Cardiac septum (tissue), 1 donor: ENCODE measurements around the gene FREY1. TPM values are rescaled to one million over a fixed set of nuclear protein-coding genes. Genes with fewer than 3 reads are reported as not detected.
A peak's percentile ranks its signal among the peaks of the same experiment; 100 is the strongest.

Source experiments
- DNase-seq: peaks from one replicate; pipeline ENCODE4 v3.0.0-alpha.2; 2020; ENCODE audit warnings: low spot score
- intact Hi-C: fragments of 100-400 bp; cut with DNase I; formaldehyde crosslinking; loops from one replicate; pipeline ENCODE4 v1.14.0; 2022
- total RNA-seq: library from RNA; stranded (reverse); fragmentation: NEBNext Ultra II Directional; extraction: Animal tissue kit (Norgen Biotek cat#: 25700); gene quantifications from one replicate; pipeline ENCODE4 v1.2.1, GENCODE V29; 2021
- donor health status: DM: no; HTN: no; CAD: no.

Gene FREY1
- total RNA-seq, 1 donor from 2014 or later: 0.54 TPM

DNA sequence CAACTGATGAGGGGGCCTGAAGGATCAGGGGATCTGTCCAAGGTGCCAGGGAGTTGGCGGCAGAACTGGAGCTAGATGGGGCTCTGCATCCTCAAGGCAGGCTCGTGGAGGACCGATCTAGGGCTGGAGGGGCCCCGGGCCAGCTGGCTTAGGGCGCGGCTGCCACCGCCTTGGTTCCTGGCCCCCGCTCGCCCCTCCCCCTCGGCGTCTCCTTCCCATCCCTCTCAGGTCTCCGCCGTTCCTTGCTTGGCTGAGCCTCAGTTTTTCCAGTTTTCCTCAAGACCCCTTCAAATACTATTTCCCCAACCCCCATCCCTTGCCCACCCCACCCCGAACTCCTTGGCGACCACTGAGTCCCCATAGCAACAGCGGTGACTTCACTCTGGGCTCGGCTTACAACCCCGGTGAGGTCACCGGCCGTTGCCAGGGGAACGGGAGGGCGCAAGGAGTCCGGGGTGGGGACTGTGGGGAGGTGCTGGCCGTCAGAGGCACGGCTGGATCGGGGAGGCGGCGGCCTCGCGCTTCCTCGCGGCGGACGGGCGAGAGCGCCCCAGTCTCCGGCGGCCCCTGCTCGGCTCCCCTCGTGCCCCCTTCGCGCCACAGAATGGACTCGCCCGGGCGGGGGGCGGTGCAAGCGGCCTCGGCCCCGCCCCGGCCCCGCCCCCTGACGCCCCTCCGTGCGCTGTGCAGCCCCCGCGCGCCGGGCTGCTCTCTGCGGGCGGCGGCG is 7.5 kb downstream of the FREY1 start:
- DNase-seq: peak; percentile 82
- intact Hi-C loops: no loop called here

DNA sequence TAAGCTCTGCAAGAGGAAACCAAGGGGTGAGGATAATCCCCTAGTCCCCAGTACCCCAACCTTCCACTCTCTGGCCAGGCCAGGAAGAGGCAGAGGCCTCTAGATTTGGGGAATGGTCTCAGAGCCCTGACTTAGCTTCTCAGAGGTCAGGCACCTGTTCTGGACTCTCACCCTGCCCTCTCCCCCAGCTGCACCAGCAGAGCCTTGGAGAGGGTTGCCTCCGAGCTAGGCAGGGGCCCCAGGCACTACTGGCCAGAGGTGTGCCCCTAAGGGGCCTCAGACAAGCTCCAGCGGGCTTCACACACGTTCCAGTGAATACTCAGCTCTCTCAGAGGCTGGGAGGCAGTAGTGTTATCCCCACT is 8.0 kb downstream of the FREY1 start:
- intact Hi-C loops: no loop called here
- DNase-seq: no peak

- intact Hi-C loops: no loop called here
- DNase-seq: no peak
These were observed 9.5 kb downstream of the FREY1 start for GRCh38 chr11:45897556-45897955.

GRCh38 chr11:45896422-45896984 is 10.6 kb downstream of the FREY1 start:
- DNase-seq: no peak
- intact Hi-C loops: no loop called here

DNA sequence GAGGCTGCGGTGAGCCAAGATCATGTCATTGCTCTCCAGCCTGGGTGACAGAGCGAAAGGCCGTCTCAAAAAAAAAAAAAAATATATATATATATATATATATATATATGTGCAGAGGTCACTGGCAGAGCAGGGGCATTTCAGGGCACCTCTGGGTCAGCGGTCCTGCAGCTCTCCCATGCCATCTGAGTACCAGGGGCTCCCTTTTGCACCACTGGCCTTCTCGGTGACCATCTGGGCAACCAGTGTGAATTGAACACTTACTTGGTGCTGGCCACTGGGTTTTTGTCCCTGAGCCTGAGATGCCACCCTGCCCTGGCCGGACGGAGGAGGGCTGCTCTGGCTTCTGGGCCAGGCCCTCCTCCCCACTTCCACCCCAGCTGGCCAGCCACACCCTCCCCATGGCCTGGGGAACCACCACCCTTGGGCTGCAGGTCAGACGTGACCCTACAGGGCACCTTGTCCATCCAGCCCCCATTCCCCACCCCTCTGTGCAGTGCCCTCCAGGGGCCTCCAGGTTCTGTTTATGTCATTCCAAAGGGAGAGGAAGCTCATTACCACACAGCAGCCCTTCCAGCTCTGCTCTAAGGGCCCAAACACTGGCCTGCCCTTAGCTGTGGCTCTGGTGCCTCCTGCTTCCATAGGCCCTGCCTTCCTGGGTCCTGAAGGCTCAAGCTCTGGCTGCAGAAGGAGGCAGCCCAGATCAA is 11.4 kb downstream of the FREY1 start:
- intact Hi-C loops: no loop called here
- no peak for DNase-seq

DNA sequence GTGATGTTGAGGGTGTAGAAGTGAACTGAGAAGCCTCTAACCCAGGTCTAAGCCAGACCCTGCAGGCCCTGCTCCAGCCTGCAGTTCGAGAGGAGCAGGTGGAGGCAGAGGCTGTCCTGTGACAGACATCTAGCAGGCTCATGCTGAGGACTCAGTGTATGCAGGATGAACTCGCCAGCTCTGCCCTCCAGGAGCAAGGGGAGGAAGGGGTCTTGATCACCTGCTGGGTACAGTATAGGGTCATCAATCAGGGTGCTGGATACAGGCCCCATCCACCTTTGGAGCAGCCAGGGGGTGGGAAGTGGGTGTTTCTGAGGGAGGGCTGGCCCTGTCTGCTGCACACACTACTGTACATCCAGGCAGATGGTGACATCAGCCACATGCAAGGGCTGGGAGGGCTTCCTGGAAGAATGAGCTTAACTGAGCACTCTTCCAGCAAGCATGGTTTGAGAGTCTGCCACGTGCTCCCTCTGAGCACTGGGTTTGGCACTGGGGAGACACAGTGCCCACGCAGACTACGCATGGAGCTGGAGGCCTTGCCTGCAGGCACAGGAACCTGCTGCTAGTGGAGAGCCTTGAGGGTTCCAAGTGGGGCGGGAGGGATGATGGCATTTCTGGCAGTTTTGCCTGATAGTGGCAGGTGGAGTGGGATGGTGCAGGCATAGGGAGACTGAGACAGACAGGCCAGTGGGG is 12.4 kb downstream of the FREY1 start:
- intact Hi-C loops: no loop called here
- DNase-seq: no peak

- intact Hi-C loops: no loop called here
- no peak for DNase-seq
These were observed 14.2 kb downstream of the FREY1 start for GRCh38 chr11:45892856-45893255.

DNA sequence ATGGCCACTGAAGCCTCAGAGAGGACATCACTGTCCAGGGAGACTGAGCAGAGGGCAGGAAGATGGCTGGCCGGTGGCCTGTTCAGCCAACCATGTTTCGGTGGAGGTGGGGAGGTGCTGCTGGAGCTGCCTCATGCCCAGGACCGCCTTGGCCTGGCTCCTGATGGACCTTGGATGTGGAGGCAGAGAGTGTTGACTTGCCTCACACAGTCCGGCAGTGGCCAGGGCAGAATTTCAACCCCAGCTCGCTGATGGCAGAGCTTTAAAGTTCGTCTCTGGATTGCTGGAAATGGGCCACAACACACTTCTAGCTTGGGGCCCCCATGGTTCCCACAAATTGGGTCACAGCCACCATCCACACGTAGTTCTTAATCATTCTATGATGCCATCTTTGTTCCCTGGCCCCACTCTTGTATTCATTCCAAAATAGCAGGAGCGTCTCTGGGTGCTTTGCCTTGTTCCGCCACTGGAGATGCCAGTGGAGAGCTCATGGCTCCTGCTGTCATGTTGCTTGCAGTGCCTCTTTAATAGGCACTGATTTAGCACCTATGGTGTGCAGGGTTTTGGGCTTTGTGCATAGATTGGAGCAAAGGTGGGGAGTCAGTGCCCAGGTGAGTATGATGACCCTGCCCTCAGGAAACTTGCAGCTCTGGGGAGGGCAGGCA is 16.1 kb downstream of the FREY1 start:
- DNase-seq: no peak
- intact Hi-C loops: no loop called here

- DNase-seq: no peak
- intact Hi-C loops: no loop called here
These were observed 17.1 kb downstream of the FREY1 start for GRCh38 chr11:45889966-45890365.

DNA sequence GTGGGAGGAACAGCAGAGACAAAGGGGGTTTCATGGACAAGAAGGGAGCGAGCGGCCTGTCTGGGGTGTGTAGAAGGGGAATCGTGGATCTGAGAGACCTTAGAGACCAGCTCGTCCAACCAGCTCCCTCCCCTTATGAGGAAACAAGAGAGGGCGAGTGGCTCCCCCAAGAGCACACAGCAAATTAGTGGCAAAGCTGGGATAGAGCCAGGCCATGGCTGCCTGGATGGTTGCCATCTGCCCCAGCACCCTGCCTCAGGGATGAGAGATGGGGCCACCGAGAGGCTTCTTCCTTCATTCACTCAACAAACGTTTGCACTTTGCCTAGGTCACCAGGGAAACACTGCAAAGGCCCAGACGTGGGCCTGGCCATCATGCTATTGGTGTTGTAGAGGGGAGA is 17.5 kb downstream of the FREY1 start:
- no peak for DNase-seq
- intact Hi-C loops: no loop called here

DNA sequence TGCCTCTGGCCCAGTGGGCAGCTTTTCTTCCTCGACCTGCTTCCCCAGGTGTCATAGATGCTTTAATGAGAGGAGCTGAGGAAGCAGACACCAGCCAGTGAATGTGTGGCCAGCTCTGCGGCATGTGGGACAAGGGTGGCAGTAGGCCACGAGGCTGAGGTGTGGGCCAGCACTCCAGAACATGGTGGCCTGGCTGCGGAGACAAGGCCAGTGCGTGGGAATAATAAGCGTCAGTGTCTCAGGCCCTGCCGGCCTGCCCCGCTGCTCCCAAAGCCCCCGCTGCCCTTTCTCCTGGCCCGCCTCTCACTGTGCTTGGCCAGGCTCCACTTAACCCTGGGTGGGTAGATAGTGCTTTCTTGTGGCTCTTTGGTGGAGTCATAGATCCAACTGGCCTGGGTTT is 19.5 kb downstream of the FREY1 start:
- no peak for DNase-seq
- intact Hi-C loops: no loop called here

- intact Hi-C loops: no loop called here
- DNase-seq: no peak
These were observed 20.1 kb downstream of the FREY1 start for GRCh38 chr11:45886816-45887520.

DNA sequence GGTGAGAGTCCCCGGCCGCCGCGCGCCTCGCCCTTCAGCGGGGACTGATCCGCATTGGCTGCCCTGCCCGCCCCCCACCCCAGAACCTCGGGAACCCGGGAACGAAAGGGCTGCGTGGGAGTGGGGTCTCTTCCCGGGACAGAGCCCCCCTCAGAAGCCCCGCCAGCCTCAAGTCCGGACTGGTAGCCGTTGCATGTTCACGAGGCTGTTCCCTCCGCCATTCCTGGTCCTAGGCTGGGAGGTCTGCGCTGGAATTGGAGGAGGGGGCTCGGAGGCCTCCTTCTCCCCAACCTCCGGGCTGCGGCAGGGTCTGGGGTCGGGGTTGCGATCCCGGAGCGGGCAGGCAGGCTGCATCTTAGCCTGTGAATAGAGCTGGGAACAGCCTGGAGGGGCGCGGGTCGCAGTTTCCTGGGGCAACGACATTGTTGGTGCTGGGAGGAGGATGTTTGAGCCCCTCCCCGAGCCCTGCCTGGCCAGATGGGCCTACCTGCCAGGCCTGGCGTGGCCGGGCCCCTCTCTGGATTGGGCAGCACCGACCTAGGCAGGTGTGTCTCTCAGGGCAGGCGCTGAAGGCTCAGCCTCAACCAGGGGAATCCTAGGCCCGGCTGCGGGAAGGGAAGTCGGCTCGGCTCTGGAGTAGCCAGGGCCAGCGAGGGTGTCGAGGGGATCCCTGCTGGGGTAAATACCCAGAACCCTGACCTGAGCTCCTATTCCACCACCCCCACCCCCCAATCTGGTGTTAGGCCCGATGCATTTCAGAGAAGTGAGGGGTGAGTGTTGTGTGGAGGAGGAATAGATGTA is 20.9 kb downstream of the FREY1 start:
- intact Hi-C loops: no loop called here
- DNase-seq: no peak

- intact Hi-C loops: no loop called here
- no peak for DNase-seq
These were observed 21.7 kb downstream of the FREY1 start, which contains the start of gene MAPK8IP1 for GRCh38 chr11:45885274-45885920. Gene MAPK8IP1, plus strand, starts transcription at chr11:45885651. Its CDS starts 170 bp downstream, at chr11:45885821.

- intact Hi-C loops: no loop called here
- no peak for DNase-seq
These were observed 22.4 kb downstream of the FREY1 start for GRCh38 chr11:45884596-45885185.

DNA sequence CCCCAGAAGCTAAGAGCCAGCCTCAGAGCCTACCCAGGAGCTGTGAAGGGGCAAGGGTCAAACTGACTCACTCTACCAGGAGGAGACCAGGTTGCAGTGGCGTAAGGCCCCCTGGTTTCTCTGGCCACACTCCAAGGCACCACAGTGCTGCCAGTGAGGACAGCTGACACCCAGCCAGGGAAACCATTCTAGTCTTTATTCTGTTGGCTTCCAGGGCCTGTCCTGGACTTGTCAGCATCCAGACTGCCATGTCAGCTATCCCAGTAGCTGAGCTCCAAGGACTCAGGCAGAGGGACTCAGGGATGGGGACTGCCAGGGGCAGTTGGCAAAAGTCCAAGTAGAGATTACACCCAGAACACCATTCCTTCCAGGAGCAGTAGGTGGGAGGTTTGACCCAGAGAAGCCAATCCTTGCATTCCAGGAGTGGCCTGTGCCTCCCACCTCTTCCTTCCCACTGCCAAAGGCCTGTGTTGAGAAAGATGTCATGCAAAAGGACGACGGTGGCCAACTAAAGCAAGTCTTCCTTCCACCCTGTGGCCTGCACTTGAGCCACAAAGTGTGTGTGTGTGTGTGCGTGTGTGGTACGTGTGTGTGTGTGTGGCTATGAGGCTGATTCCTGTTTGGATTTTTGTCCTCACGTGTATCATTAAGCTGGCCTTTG is 25.2 kb downstream of the FREY1 start:
- intact Hi-C loops: no loop called here
- no peak for DNase-seq
